Common myeloid progenitor, CD34-positive (primary cell): ENCODE measurements around the gene CLEC7A.

Experiments
- CTCF ChIA-PET: fragments of 350-600 bp; sonication (Branson Sonifier 250); formaldehyde crosslinking; loops from one replicate; lab custom pipeline; 2021; ENCODE audit warnings: antibody characterized with exemption; lab: Charles Lee
- POLR2A ChIA-PET: fragments of 350-600 bp; sonication (Branson Sonifier 250); formaldehyde crosslinking; loops from one replicate; lab custom pipeline; 2021; ENCODE audit warnings: antibody characterized with exemption; lab: Charles Lee
- DNase-seq, 3 donors: peaks; one replicate each; pipeline versions ENCODE4 v3.0.0 to v3.0.0-alpha.2; 2013
- H3K27ac ChIP-seq, 2 experiments: 1 replicate in 1 of 2; 2 replicates in 1 of 2; pipeline ENCODE4 v1.7.0; 2013; ENCODE audit warnings: inconsistent platforms in 2 of 2, low read length in 2 of 2, mild to moderate bottlenecking in 2 of 2, low read depth in 1 of 2, moderate library complexity in 1 of 2; ENCODE audit not compliant: severe bottlenecking in 2 of 2, insufficient read depth in 1 of 2, poor library complexity in 1 of 2
- H3K27me3 ChIP-seq, 5 experiments: replicated peaks in 2 of 5; 1 replicate in 3 of 5; 2 replicates in 2 of 5; pipeline versions ENCODE4 v1.6.1 to v1.7.0; 2013; ENCODE audit warnings: low read length in 4 of 5, mild to moderate bottlenecking in 2 of 5, moderate library complexity in 2 of 5, inconsistent platforms in 1 of 5; ENCODE audit not compliant: insufficient read depth in 5 of 5, control insufficient read depth in 4 of 5
- H3K36me3 ChIP-seq, 4 experiments: 1 replicate in 2 of 4; 2 replicates in 2 of 4; pipeline versions ENCODE4 v1.6.1 to v1.7.0; 2013; ENCODE audit warnings: low read length in 3 of 4, control low read depth in 1 of 4, mild to moderate bottlenecking in 1 of 4; ENCODE audit not compliant: control insufficient read depth in 4 of 4, insufficient read depth in 4 of 4
- H3K4me1 ChIP-seq, 4 experiments: 1 replicate in 3 of 4; 2 replicates in 1 of 4; pipeline versions ENCODE4 v1.6.1 to v1.7.1; 2013; ENCODE audit warnings: low read length in 3 of 4, mild to moderate bottlenecking in 3 of 4, control low read depth in 1 of 4, inconsistent platforms in 1 of 4, moderate library complexity in 1 of 4; ENCODE audit not compliant: control insufficient read depth in 4 of 4, insufficient read depth in 4 of 4; ENCODE audit errors: control extremely low read depth in 1 of 4
- H3K4me3 ChIP-seq, 7 experiments: 1 replicate in 4 of 7; 2 replicates in 3 of 7; pipeline versions ENCODE4 v1.5.1 to v1.7.0; 2013; ENCODE audit warnings: mild to moderate bottlenecking in 7 of 7, low read length in 6 of 7, moderate library complexity in 6 of 7, inconsistent platforms in 2 of 7, low read depth in 2 of 7, control low read depth in 1 of 7; ENCODE audit not compliant: insufficient read depth in 4 of 7, control insufficient read depth in 1 of 7; ENCODE audit errors: extremely low read depth in 1 of 7
- H3K9me3 ChIP-seq, 5 experiments: 1 replicate in 4 of 5; 2 replicates in 1 of 5; pipeline versions ENCODE4 v1.6.1 to v1.7.1; 2013; ENCODE audit warnings: low read length in 4 of 5, mild to moderate bottlenecking in 2 of 5, inconsistent platforms in 1 of 5, low read depth in 1 of 5, moderate library complexity in 1 of 5; ENCODE audit not compliant: control insufficient read depth in 4 of 5, insufficient read depth in 2 of 5; ENCODE audit errors: control extremely low read depth in 1 of 5
- WGBS: methylation state at CpG from one replicate; pipeline ENCODE4 v1.1.5; 2013; ENCODE audit not compliant: insufficient coverage; 5-methylcytosine and 5-hydroxymethylcytosine counted together

The CLEC7A gene

DNA sequence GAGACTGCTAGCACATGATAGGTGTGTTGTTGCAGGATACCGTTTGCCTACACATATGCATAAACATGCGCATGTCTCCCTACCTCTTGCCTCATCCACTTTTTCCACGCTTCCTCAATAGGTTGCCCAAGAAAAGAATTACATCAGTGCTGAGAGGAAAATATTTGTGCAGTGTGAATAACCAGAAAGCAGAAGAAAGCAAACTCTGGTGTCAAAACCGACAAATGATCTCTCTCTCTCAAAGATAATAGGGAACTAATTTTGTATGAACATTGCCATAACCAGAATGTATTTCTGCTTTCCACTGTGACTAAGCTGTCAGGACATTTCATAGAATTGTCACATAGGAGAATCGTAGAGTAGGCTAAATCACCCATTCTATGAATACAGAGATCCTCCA lies 1.3 kb downstream of the CLEC7A start:
- H3K4me3 ChIP-seq, result peak overlapping the region in 3 of 7 experiments; percentile 9 to 59 (median 54)
- H3K36me3 ChIP-seq, result no peaks in the 10 kb centered on the region
- peaks cover 24 to 39% (median 35%) of the 10 kb centered on the region in 4 experiments for H3K4me1 ChIP-seq
- peak; percentile 31 to 90 (median 88) for DNase-seq
- ChIA-PET POLR2A (interaction anchor here (0.6 kb wide), 1 partner anchor 74 kb away, joined by 4 read pairs; no protein-coding TSS in a partner anchor), CTCF (interaction anchor here (0.7 to 2.5 kb wide), 4 partner anchors 11 to 315 kb away, joined by 3 to 9 read pairs (median 4); no protein-coding TSS in a partner anchor)
- WGBS, result 0% methylated on average over 1 of the region's 5 CpGs
- H3K9me3 ChIP-seq, result no peaks in the 10 kb centered on the region
- peak overlapping the region in 1 of 2 experiments; percentile 5 for H3K27ac ChIP-seq
- H3K27me3 ChIP-seq, result no peaks in the 10 kb centered on the region

- no peaks in the 10 kb centered on the region for H3K27me3 ChIP-seq
- H3K4me3 ChIP-seq, result no peak overlapping the region
- H3K36me3 ChIP-seq, result no peaks in the 10 kb centered on the region
- no peak for DNase-seq
- ChIA-PET CTCF (interaction anchor here (1.0 to 2.5 kb wide), 4 partner anchors 10 to 26 kb away, joined by 3 to 11 read pairs (median 6); no protein-coding TSS in a partner anchor), POLR2A (no interaction called here)
- peaks cover 24 to 34% (median 30%) of the 10 kb centered on the region in 4 experiments for H3K4me1 ChIP-seq
- no peak overlapping the region for H3K27ac ChIP-seq
- no peaks in the 10 kb centered on the region for H3K9me3 ChIP-seq
- no CpG with 5 or more reads among the region's 1 CpG for WGBS
Observed at GRCh38 chr12:10126413-10126812, 3.6 kb downstream of the CLEC7A start.

DNA sequence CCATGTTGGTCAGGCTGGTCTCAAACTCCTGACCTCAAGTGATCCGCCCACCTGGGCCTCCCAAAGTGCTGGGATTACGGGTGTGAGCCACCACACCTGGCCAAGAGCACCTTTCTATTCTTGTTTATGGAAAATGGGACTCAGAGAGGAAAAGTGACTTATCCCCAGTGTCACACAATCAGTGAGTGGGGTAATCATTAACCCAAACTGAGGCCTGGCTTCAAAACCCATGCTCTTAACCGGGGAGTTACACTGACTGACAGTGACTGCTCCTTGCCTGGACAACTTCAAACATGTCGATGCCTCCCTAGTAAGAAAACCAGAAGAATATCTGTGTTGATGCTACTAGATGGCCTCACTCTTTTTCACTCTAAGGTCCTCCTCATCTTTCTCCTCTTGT lies 7.3 kb downstream of the CLEC7A start:
- WGBS, result 100% methylated on average over 4 of the region's 4 CpGs
- Histone ChIP-seq H3K9me3 (no peaks in the 10 kb centered on the region), H3K36me3 (peaks cover 0 to 2% (median 0%) of the 10 kb centered on the region in 4 experiments), H3K4me1 (peaks cover 0 to 5% (median 2%) of the 10 kb centered on the region in 4 experiments), H3K27ac (no peak overlapping the region), H3K4me3 (no peak overlapping the region), H3K27me3 (no peaks in the 10 kb centered on the region)
- ChIA-PET POLR2A (no interaction called here), CTCF (no interaction called here)
- DNase-seq, result no peak

DNA sequence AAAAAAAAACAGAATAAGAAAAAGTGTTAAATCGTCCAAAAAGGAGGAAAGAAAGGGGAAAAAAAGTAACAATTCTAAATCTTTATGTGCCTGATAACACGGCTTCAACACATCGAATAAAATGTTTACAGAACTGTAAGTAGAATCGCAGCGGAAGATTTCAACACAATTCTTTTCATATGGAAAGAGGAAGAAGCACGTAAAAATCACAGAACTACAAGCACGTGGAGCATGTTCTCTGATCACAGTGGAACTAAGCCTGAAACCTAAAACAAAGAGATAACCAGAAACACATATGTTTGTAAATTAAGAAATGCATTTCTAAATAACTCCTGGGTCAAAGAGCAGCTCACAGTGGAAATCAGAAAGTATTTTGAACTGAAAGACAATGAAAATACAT lies 8.7 kb downstream of the CLEC7A start:
- Histone ChIP-seq H3K36me3 (peaks cover 0 to 2% (median 0%) of the 10 kb centered on the region in 4 experiments), H3K4me3 (no peak overlapping the region), H3K4me1 (peaks cover 0 to 5% (median under 1%) of the 10 kb centered on the region in 4 experiments), H3K9me3 (no peaks in the 10 kb centered on the region), H3K27me3 (no peaks in the 10 kb centered on the region), H3K27ac (no peak overlapping the region)
- CTCF ChIA-PET, result interaction anchor here (1.3 to 2.3 kb wide), 2 partner anchors 9 to 19 kb away, joined by 3 to 6 read pairs; partner anchors contain the start of gene CLEC7A
- no CpG with 5 or more reads among the region's 7 CpGs for WGBS
- POLR2A ChIA-PET, result interaction anchor here (0.7 kb wide), 1 partner anchor 271 kb away, joined by 5 read pairs; no protein-coding TSS in a partner anchor
- DNase-seq, result peak in 2 of 3 donors; percentile 55 to 67

DNA sequence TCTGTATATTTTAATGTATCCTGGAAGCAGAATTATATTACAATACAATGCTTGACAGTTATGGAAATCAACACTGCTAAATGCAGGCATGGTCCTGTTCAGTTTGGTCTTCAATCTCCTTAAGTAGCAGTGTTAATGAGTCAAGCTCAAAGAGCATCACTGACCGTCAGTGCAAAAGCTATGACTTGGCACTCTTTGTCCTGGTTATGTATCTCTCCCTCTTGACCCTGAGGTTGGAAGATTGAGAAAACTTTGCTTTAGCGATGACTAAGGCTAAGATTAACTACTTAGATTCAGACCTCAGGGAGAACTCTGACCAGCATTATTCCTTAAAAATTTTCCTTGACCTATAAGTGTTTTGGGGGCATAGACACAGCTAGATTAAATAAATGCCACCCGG lies 10.9 kb downstream of the CLEC7A start:
- Histone ChIP-seq H3K36me3 (peaks cover 0 to 2% (median 0%) of the 10 kb centered on the region in 4 experiments), H3K4me3 (no peak overlapping the region), H3K4me1 (peaks cover 0 to 5% (median 0%) of the 10 kb centered on the region in 4 experiments), H3K27ac (no peak overlapping the region), H3K27me3 (no peaks in the 10 kb centered on the region), H3K9me3 (no peaks in the 10 kb centered on the region)
- ChIA-PET CTCF (interaction anchor here (2.3 kb wide), 1 partner anchor 21 kb away, joined by 6 read pairs; no protein-coding TSS in a partner anchor), POLR2A (no interaction called here)
- DNase-seq, result no peak
- 100% methylated on average over 1 of the region's 3 CpGs for WGBS

GRCh38 chr12:10115890-10116289 lies 14.1 kb downstream of the CLEC7A start:
- DNase-seq, result no peak
- Histone ChIP-seq H3K27ac (no peak overlapping the region), H3K9me3 (peaks cover 0 to 7% (median 0%) of the 10 kb centered on the region in 5 experiments), H3K4me3 (no peak overlapping the region), H3K27me3 (no peaks in the 10 kb centered on the region), H3K36me3 (peaks cover 0 to 2% (median 0%) of the 10 kb centered on the region in 4 experiments), H3K4me1 (peaks cover 0 to 3% (median 1%) of the 10 kb centered on the region in 4 experiments)
- CTCF ChIA-PET, result interaction anchor here (1.0 to 1.4 kb wide), 3 partner anchors 13 to 375 kb away, joined by 3 to 4 read pairs (median 3); no protein-coding TSS in a partner anchor
- WGBS, result 100% methylated on average over 5 of the region's 7 CpGs
- POLR2A ChIA-PET, result no interaction called here

- WGBS, result 91% methylated on average over 7 of the region's 15 CpGs
- CTCF ChIA-PET, result interaction anchor here (1.0 to 1.4 kb wide), 3 partner anchors 13 to 374 kb away, joined by 3 to 4 read pairs (median 3); no protein-coding TSS in a partner anchor
- Histone ChIP-seq H3K9me3 (peaks cover 0 to 7% (median 0%) of the 10 kb centered on the region in 5 experiments), H3K27ac (no peak overlapping the region), H3K27me3 (no peaks in the 10 kb centered on the region), H3K4me3 (no peak overlapping the region), H3K36me3 (peaks cover 0 to 2% (median 0%) of the 10 kb centered on the region in 4 experiments), H3K4me1 (peaks cover 0 to 3% (median 1%) of the 10 kb centered on the region in 4 experiments)
- POLR2A ChIA-PET, result no interaction called here
- DNase-seq, result no peak
Observed at GRCh38 chr12:10115311-10115710, 14.7 kb downstream of the CLEC7A start.
